SK-N-SH (cell line): ENCODE results near the gene IGF2. TPM values are rescaled to one million over a fixed set of nuclear protein-coding genes. Genes with fewer than 3 reads are reported as not detected.

Source experiments
- polyA plus RNA-seq, 3 experiments: library from polyadenylated mRNA; depleted of rRNA; stranded (reverse); fragments of >200 nt; gene quantifications; 2 replicates each; pipeline ENCODE4 v1.2.3, GENCODE V29; 2012
- small RNA-seq, 7 experiments: library from RNA; depleted of rRNA; stranded (forward); fragments of <200 nt; gene quantifications; one replicate each; pipeline ENCODE3, GENCODE V24; 2012

Gene IGF2
- polyA plus RNA-seq, 1 of the 3 experiments (the other 2 are of a cell fraction) = 0.05 TPM

Small RNA genes within 50 kb of the gene (small RNA-seq; reads per million reads assigned to genes)
- 0 reads per million in 7 experiments for gene MIR4686
- 0 reads per million in 7 experiments for gene MIR483

Other genes starting within 250 kb of the IGF2 start
- gene PRR33, start 247.5 kb downstream of the IGF2 start, polyA plus RNA-seq (2012; rRNA removed) = not detected in 2 replicates
- not detected in 2 replicates for gene TNNT3, start 219.7 kb downstream of the IGF2 start, polyA plus RNA-seq (2012; rRNA removed)
- 226 and 264 TPM in 2 replicates for gene MRPL23, start 192.1 kb downstream of the IGF2 start, polyA plus RNA-seq (2012; rRNA removed)
- gene H19, start 141.5 kb downstream of the IGF2 start, polyA plus RNA-seq (2012; rRNA removed) = 3.7 and 4.6 TPM in 2 replicates
- not detected in 2 replicates for gene INS, start 21.8 kb upstream of the IGF2 start, polyA plus RNA-seq (2012; rRNA removed)
- not detected in 2 replicates for gene TH, start 32.4 kb upstream of the IGF2 start, polyA plus RNA-seq (2012; rRNA removed)
- not detected in 2 replicates for gene ASCL2, start 131.2 kb upstream of the IGF2 start, polyA plus RNA-seq (2012; rRNA removed)
- gene C11orf21, start 162.5 kb upstream of the IGF2 start, polyA plus RNA-seq (2012; rRNA removed) = 0.03 and 0.06 TPM in 2 replicates
- gene TSPAN32, start 162.6 kb upstream of the IGF2 start, polyA plus RNA-seq (2012; rRNA removed) = 0.12 and 0.18 TPM in 2 replicates
- 373 and 517 TPM in 2 replicates for gene CD81, start 237.9 kb upstream of the IGF2 start, polyA plus RNA-seq (2012; rRNA removed)